GM12878 (cell line): Measurements from ENCODE around the gene KIF6. TPM values are rescaled to one million over a fixed set of nuclear protein-coding genes. Genes with fewer than 3 reads are reported as not detected.

ENCODE experiments used
- ATAC-seq: fragments of 200-7000 bp; cut with Tn5 transposase; 3 replicates; pipeline ENCODE4 v1.9.1; 2020; ENCODE audit warnings: mild to moderate bottlenecking, moderate library complexity
- BruUV-seq: library from RNA; stranded (reverse); fragments of 400-500 nt; replicated peaks from 2 replicates; lab custom pipeline; 2021; lab: Mats Ljungman, UMichigan
- CTCF ChIA-PET: fragments of 300-600 bp; sonication (Branson Sonifier 250); formaldehyde crosslinking; extraction: SDS; loops from one replicate; lab custom pipeline; 2021; ENCODE audit warnings: inconsistent platforms; lab: Yijun Ruan, JAX
- POLR2A ChIA-PET: fragments of 350-600 bp; formaldehyde crosslinking; extraction: SDS; loops from one replicate; lab custom pipeline; 2021; ENCODE audit warnings: inconsistent platforms; lab: Charles Lee
- RAD21 ChIA-PET: fragments of 300-600 bp; sonication (Branson Sonifier 250); formaldehyde crosslinking; loops from one replicate; lab custom pipeline; 2023; ENCODE audit warnings: antibody characterized with exemption; ENCODE audit not compliant: unreplicated experiment; lab: Charles Lee
- SMC1A ChIA-PET: fragments of 300-600 bp; sonication (Branson Sonifier 250); formaldehyde crosslinking; loops from one replicate; lab custom pipeline; 2023; ENCODE audit not compliant: unreplicated experiment, uncharacterized antibody; lab: Charles Lee
- DNase-seq: peaks from one replicate; pipeline ENCODE4 v3.0.0-alpha.2; 2011; ENCODE audit warnings: low read depth, low spot score
- FAIRE-seq: peaks from 3 replicates; lab custom pipeline; 2011; peaks lifted over from hg19 to GRCh38; lab: Jason Lieb, UNC
- H2AFZ ChIP-seq: 2 replicates; pipeline ENCODE4 v1.6.0; 2011; ENCODE audit warnings: low read depth, low read length, control low read depth; ENCODE audit not compliant: control insufficient read depth
- H3K27ac ChIP-seq: 2 replicates; pipeline ENCODE4 v1.5.1; 2011; ENCODE audit warnings: control low read depth; ENCODE audit not compliant: control insufficient read depth, insufficient read depth
- H3K27me3 ChIP-seq, 2 experiments: replicated peaks in 1 of 2; 2 replicates each; pipeline versions ENCODE4 v1.6.0 to v1.6.1; 2011; ENCODE audit warnings: low read length in 1 of 2; ENCODE audit not compliant: control insufficient read depth in 2 of 2, insufficient read depth in 2 of 2
- H3K36me3 ChIP-seq, 2 experiments: 2 replicates each; pipeline ENCODE4 v1.5.1; 2011; ENCODE audit warnings: low read length in 1 of 2; ENCODE audit not compliant: control insufficient read depth in 2 of 2, insufficient read depth in 2 of 2
- H3K4me1 ChIP-seq: 2 replicates; pipeline ENCODE4 v1.6.1; 2011; ENCODE audit warnings: mild to moderate bottlenecking, low read length, moderate library complexity, mixed read lengths; ENCODE audit not compliant: control insufficient read depth, insufficient read depth
- H3K4me2 ChIP-seq: 2 replicates; pipeline ENCODE4 v1.6.0; 2011; ENCODE audit warnings: control low read depth; ENCODE audit not compliant: control insufficient read depth, insufficient read depth
- H3K4me3 ChIP-seq: fragments of 200-600 bp; sonication (generic); 2 replicates; pipeline ENCODE4 v1.5.1; 2016
- H3K79me2 ChIP-seq: 2 replicates; pipeline ENCODE4 v1.6.0; 2011; ENCODE audit warnings: low read length; ENCODE audit not compliant: control insufficient read depth, insufficient read depth
- H3K9ac ChIP-seq: 2 replicates; pipeline ENCODE4 v1.8.0; 2011; ENCODE audit warnings: low read length, control low read depth, mixed read lengths; ENCODE audit not compliant: control insufficient read depth, insufficient read depth
- H3K9me3 ChIP-seq: replicated peaks from 3 replicates; pipeline ENCODE4 v1.5.1; 2011; ENCODE audit warnings: mild to moderate bottlenecking, low read length; ENCODE audit not compliant: control insufficient read depth, insufficient read depth
- H4K20me1 ChIP-seq: 2 replicates; pipeline ENCODE4 v1.6.0; 2011; ENCODE audit not compliant: control insufficient read depth, insufficient read depth
- KAT2A ChIP-seq: conservative IDR thresholded peaks from 2 replicates; pipeline ENCODE4 v1.6.1; 2011; ENCODE audit warnings: low read depth, low read length; ENCODE audit not compliant: control insufficient read depth
- KDM1A ChIP-seq: fragments of 200-600 bp; sonication (generic); IDR thresholded peaks from 2 replicates; pipeline ENCODE4 v1.6.1; 2016; ENCODE audit warnings: borderline replicate concordance
- LARP7 ChIP-seq: fragments of 450-650 bp; IDR thresholded peaks from 2 replicates; pipeline ENCODE4 v1.6.1; 2017; ENCODE audit warnings: mild to moderate bottlenecking
- ZBED1 ChIP-seq: IDR thresholded peaks from 2 replicates; pipeline ENCODE4 v1.6.1; 2016; ENCODE audit warnings: borderline replicate concordance
- ZNF384 ChIP-seq: IDR thresholded peaks from 2 replicates; pipeline ENCODE4 v1.6.1; 2012; ENCODE audit warnings: low read depth, mild to moderate bottlenecking, low read length, improper control_type of control experiment, borderline replicate concordance
- WGBS: methylation state at CpG from one replicate; pipeline ENCODE4 v1.1.6; 2016; ENCODE audit warnings: low lambda C conversion rate; ENCODE audit not compliant: insufficient replicate concordance, insufficient coverage; ENCODE audit errors: missing lambda C conversion rate; 5-methylcytosine and 5-hydroxymethylcytosine counted together
- in situ Hi-C: fragments of 300-500 bp; cut with MboI; formaldehyde crosslinking; loops from 9 replicates; pipeline ENCODE4 v1.14.3; 2018; ENCODE audit warnings: mixed read lengths
- intact Hi-C: fragments of 100-400 bp; cut with micrococcal nuclease; formaldehyde crosslinking; loops from one replicate; pipeline ENCODE4 v1.14.2; 2022; ENCODE audit not compliant: unreplicated experiment
- polyA plus RNA-seq, 11 experiments: library from polyadenylated mRNA; depleted of rRNA in 4 of 11; unstranded in 6 of 11; stranded (reverse) in 5 of 11; fragments of >200 nt; fragmentation: Nextera tagmentation in 4 of 11; fragmentation: Illumina TruSeq in 1 of 11; extraction: Ambion mirVana in 4 of 11; extraction: Trizol in 1 of 11; gene quantifications; 1 replicate in 1 of 11; 2 replicates in 10 of 11; pipeline versions ENCODE4 v1.2.1 to v1.2.3, GENCODE V29; 2011 to 2016; ENCODE audit warnings: inconsistent platforms in 2 of 11, missing spikeins in 2 of 11, low read depth in 1 of 11
- total RNA-seq, 4 experiments: library from RNA; depleted of rRNA in 3 of 4; stranded (reverse); fragments of >200 nt in 3 of 4; fragmentation: Illumina TruSeq in 1 of 4; extraction: Trizol in 1 of 4; gene quantifications; 2 replicates each; pipeline versions ENCODE4 v1.2.1 to v1.2.3, GENCODE V29; 2013 to 2021
- TF ChIP-seq, protein P1 (sequence below): fragments of 450-650 bp; IDR thresholded peaks from 2 replicates; pipeline ENCODE4 v1.6.1; 2017; ENCODE audit warnings: mild to moderate bottlenecking, moderate library complexity
- TF ChIP-seq, protein P2 (sequence below): IDR thresholded peaks from 2 replicates; pipeline ENCODE4 v1.6.1; 2011; ENCODE audit warnings: mild to moderate bottlenecking, low read depth, low read length, moderate library complexity; ENCODE audit not compliant: insufficient replicate concordance

The KIF6 gene
- total and polyA plus RNA-seq, 10 of the 15 experiments (the other 5 are each of a cell fraction or from before 2014, with no cell fraction given) = 0.09 to 1.0 (median 0.28) TPM

DNA sequence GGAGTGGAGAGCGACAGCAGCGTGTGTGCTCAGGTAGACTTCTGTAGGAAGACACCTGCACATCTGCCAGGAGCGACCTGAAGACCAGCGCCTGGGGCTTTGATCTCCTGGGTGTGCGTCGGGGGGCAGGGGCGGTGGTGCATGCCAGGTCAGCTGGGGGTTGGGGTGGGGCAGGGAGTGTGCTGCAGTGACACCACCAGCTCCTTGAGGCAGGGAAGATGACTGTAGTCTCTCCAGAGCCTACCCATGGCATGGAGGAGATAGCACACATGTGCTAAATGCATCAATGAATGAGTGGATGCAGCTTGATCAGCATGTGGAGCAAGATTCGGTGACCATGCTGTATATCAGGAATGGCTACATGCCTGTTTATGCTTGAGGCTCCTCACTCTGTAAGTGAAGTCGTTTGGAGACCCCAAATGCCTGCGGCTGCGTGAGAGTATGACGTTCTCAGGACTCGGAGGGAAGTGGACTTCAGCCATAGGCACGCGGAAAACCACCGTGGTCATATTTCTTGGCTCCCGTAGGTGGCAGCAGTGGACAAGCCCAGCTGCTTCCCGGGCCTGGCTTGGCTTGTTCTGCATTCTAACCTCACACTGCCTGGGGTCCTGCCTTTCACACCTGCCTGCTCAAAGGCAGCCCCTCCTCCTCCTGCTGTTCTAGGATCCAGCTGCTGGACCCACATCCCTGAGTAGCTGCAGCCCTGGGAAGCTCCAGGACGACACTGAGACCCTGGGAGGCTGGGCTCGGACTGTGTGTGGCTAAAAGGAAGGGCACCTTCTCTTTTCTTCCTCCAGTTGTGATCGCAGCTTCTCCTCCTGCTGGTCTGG, 363.3 kb downstream of the KIF6 start (continued):
- TF ChIP-seq, protein P1, sequence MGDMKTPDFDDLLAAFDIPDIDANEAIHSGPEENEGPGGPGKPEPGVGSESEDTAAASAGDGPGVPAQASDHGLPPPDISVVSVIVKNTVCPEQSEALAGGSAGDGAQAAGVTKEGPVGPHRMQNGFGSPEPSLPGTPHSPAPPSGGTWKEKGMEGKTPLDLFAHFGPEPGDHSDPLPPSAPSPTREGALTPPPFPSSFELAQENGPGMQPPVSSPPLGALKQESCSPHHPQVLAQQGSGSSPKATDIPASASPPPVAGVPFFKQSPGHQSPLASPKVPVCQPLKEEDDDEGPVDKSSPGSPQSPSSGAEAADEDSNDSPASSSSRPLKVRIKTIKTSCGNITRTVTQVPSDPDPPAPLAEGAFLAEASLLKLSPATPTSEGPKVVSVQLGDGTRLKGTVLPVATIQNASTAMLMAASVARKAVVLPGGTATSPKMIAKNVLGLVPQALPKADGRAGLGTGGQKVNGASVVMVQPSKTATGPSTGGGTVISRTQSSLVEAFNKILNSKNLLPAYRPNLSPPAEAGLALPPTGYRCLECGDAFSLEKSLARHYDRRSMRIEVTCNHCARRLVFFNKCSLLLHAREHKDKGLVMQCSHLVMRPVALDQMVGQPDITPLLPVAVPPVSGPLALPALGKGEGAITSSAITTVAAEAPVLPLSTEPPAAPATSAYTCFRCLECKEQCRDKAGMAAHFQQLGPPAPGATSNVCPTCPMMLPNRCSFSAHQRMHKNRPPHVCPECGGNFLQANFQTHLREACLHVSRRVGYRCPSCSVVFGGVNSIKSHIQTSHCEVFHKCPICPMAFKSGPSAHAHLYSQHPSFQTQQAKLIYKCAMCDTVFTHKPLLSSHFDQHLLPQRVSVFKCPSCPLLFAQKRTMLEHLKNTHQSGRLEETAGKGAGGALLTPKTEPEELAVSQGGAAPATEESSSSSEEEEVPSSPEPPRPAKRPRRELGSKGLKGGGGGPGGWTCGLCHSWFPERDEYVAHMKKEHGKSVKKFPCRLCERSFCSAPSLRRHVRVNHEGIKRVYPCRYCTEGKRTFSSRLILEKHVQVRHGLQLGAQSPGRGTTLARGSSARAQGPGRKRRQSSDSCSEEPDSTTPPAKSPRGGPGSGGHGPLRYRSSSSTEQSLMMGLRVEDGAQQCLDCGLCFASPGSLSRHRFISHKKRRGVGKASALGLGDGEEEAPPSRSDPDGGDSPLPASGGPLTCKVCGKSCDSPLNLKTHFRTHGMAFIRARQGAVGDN = no peak

DNA sequence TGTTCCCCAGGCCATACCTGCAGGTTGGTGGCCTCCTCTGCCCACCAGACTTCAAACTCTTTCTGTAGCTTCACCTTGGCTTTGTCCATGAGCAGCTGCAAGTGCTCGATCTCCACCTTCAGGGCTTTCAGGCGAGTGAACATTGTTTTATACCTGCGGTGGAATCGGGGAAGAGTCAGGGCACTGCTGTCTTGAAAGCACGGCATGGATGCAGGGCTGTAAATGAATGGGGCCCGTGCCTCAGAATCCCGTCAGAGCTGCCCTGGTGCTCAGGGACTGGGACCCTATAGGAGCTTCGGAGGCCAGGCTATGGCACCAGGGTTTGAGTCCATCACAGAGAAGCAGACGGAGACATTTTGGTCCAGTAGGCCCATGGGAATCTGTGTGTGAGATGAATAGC, 364.8 kb downstream of the KIF6 start:
- WGBS = 43% methylated on average over 9 of the region's 9 CpGs
- DNase-seq = no peak
- no peak for ATAC-seq
- Histone ChIP-seq H4K20me1 (no peaks in the 10 kb centered on the region), H3K9ac (no peak overlapping the region), H3K27ac (no peak overlapping the region), H3K4me3 (no peak overlapping the region), H3K27me3 (no peaks in the 10 kb centered on the region), H3K4me1 (no peaks in the 10 kb centered on the region), H2AFZ (no peak overlapping the region), H3K9me3 (no peaks in the 10 kb centered on the region), H3K79me2 (no peaks in the 10 kb centered on the region), H3K4me2 (no peak overlapping the region), H3K36me3 (no peaks in the 10 kb centered on the region)
- SMC1A ChIA-PET = interaction anchor here (0.9 to 3.0 kb wide), 2 partner anchors 505 to 531 kb away, joined by 3 to 9 read pairs; no protein-coding TSS in a partner anchor
- intact Hi-C loops (loop anchor here (5.0 kb wide), 3 partner anchors 247 to 952 kb away; no protein-coding TSS in a partner anchor), in situ Hi-C loops (no loop called here)
- CTCF ChIA-PET = interaction anchor here (0.8 to 3.7 kb wide), 4 partner anchors 9 to 1551 kb away, joined by 3 to 27 read pairs (median 4); no protein-coding TSS in a partner anchor
- POLR2A ChIA-PET = no interaction called here
- RAD21 ChIA-PET = no interaction called here
- no TSS peak for BruUV-seq
- no peak for FAIRE-seq
- TF ChIP-seq KDM1A (no peak), KAT2A (no peak), LARP7 (no peak), ZBED1 (no peak), ZNF384 (no peak)
- TF ChIP-seq, protein P2, sequence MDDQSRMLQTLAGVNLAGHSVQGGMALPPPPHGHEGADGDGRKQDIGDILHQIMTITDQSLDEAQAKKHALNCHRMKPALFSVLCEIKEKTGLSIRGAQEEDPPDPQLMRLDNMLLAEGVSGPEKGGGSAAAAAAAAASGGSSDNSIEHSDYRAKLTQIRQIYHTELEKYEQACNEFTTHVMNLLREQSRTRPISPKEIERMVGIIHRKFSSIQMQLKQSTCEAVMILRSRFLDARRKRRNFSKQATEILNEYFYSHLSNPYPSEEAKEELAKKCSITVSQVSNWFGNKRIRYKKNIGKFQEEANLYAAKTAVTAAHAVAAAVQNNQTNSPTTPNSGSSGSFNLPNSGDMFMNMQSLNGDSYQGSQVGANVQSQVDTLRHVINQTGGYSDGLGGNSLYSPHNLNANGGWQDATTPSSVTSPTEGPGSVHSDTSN = no peak
